ENCODE measurements around the gene DNAH7.

DNAH7 gene

GRCh38 chr2:196076778-196077568, 8.3 kb upstream of the DNAH7 start:
- no peak for DNase-seq

GRCh38 chr2:196075196-196075595, 6.6 kb upstream of the DNAH7 start:
- DNase-seq: no peak

- no peak for DNase-seq
Measured at GRCh38 chr2:196074631-196075030, 6.0 kb upstream of the DNAH7 start.

- DNase-seq: no peak
Measured at GRCh38 chr2:196073521-196073920, 4.9 kb upstream of the DNAH7 start.

GRCh38 chr2:196067088-196067382, 1.6 kb downstream of the DNAH7 start:
- no peak for DNase-seq

- peak in 1 of 2 donors; percentile 58 for DNase-seq
Measured at GRCh38 chr2:196066291-196067087, 2.1 kb downstream of the DNAH7 start.

GRCh38 chr2:196063773-196064172, 4.9 kb downstream of the DNAH7 start:
- no peak for DNase-seq

- DNase-seq: no peak
Measured at GRCh38 chr2:196059491-196059960, 9.1 kb downstream of the DNAH7 start.

- DNase-seq: no peak
Measured at GRCh38 chr2:196054631-196055030, 14.0 kb downstream of the DNAH7 start.

- no peak for DNase-seq
Measured at GRCh38 chr2:196046123-196046917, 22.3 kb downstream of the DNAH7 start.

GRCh38 chr2:196041786-196042185, 26.9 kb downstream of the DNAH7 start:
- no peak for DNase-seq

- DNase-seq: no peak
Measured at GRCh38 chr2:196040218-196040617, 28.4 kb downstream of the DNAH7 start.

- DNase-seq: no peak
Measured at GRCh38 chr2:196036442-196036841, 32.2 kb downstream of the DNAH7 start.

GRCh38 chr2:196018037-196018436, 50.6 kb downstream of the DNAH7 start:
- DNase-seq: no peak

- DNase-seq: no peak
Measured at GRCh38 chr2:196012314-196012713, 56.3 kb downstream of the DNAH7 start.

- DNase-seq: no peak
Measured at GRCh38 chr2:196000551-196000950, 68.1 kb downstream of the DNAH7 start.

- no peak for DNase-seq
Measured at GRCh38 chr2:195998070-195998469, 70.6 kb downstream of the DNAH7 start.

- DNase-seq: no peak
Measured at GRCh38 chr2:195995499-195995898, 73.1 kb downstream of the DNAH7 start.

GRCh38 chr2:195993623-195994022, 75.0 kb downstream of the DNAH7 start:
- no peak for DNase-seq

GRCh38 chr2:195985741-195986140, 82.9 kb downstream of the DNAH7 start:
- DNase-seq: no peak

GRCh38 chr2:195984923-195985726, 83.5 kb downstream of the DNAH7 start:
- DNase-seq: no peak

GRCh38 chr2:195967336-195967735, 101.3 kb downstream of the DNAH7 start:
- DNase-seq: no peak

GRCh38 chr2:195961873-195962272, 106.8 kb downstream of the DNAH7 start:
- DNase-seq: no peak
